Memory B cell (primary cell): Measurements from ENCODE around the gene ADAMTSL4.

Experiments used
- ATAC-seq: fragments of 150-1000 bp; cut with Tn5 transposase; 2 replicates; pipeline ENCODE4 v1.10.0; 2021; ENCODE audit warnings: low read depth, mild to moderate bottlenecking, moderate library complexity
- DNase-seq, 2 donors: peaks; one replicate each; pipeline ENCODE4 v3.0.0; 2022; ENCODE audit warnings: low spot score in 2 of 2
- H3K27ac Mint-ChIP-seq: one replicate; pipeline ENCODE4 v1.8.0; 2022; ENCODE audit warnings: mild to moderate bottlenecking, moderate library complexity, mixed read lengths
- H3K27me3 Mint-ChIP-seq: one replicate; pipeline ENCODE4 v1.8.0; 2022; ENCODE audit warnings: mixed read lengths
- H3K36me3 Mint-ChIP-seq: one replicate; pipeline ENCODE4 v1.8.0; 2022; ENCODE audit warnings: mild to moderate bottlenecking, mixed read lengths
- H3K4me1 Mint-ChIP-seq: one replicate; pipeline ENCODE4 v1.8.0; 2022; ENCODE audit warnings: mixed read lengths
- H3K4me3 Mint-ChIP-seq: one replicate; pipeline ENCODE4 v1.8.0; 2022; ENCODE audit warnings: mild to moderate bottlenecking, moderate library complexity, mixed read lengths
- H3K9me3 Mint-ChIP-seq: one replicate; pipeline ENCODE4 v1.8.0; 2022; ENCODE audit warnings: mixed read lengths

Gene ADAMTSL4

GRCh38 chr1:150548632-150549495 lies at the start of gene ADAMTSL4:
ADAMTSL4 (plus strand) TSS chr1:150549408; CDS start chr1:150552289, 2,881 bp downstream.
- H3K9me3 Mint-ChIP-seq: no peaks in the 10 kb centered on the region
- H3K36me3 Mint-ChIP-seq: no peaks in the 10 kb centered on the region
- peaks cover 9% of the 10 kb centered on the region for H3K27me3 Mint-ChIP-seq
- DNase-seq: peak in 1 of 2 donors; percentile 53
- no peak within 1 kb of the TSS for H3K27ac Mint-ChIP-seq
- H3K4me3 Mint-ChIP-seq: peak within 1 kb of the TSS; percentile 84
- H3K4me1 Mint-ChIP-seq: peaks cover 20% of the 10 kb centered on the region
- ATAC-seq: peak; percentile 80

- Mint-ChIP-seq H3K4me1 (no peaks in the 10 kb centered on the region), H3K27ac (no peak overlapping the region)
Measured at GRCh38 chr1:150505431-150505830, 43.8 kb upstream of the ADAMTSL4 start.

GRCh38 chr1:150507912-150508864 lies 41.0 kb upstream of the ADAMTSL4 start, which contains the start of gene ECM1:
ECM1 (plus strand) TSS chr1:150508109; CDS start chr1:150508210, 101 bp downstream.
- no peak within 1 kb of the TSS for H3K4me3 Mint-ChIP-seq
- H3K4me1 Mint-ChIP-seq: no peaks in the 10 kb centered on the region
- ATAC-seq (no peak), DNase-seq (no peak)
- no peak within 1 kb of the TSS for H3K27ac Mint-ChIP-seq
- H3K9me3 Mint-ChIP-seq: no peaks in the 10 kb centered on the region
- H3K27me3 Mint-ChIP-seq: no peaks in the 10 kb centered on the region
- peaks cover 25% of the 10 kb centered on the region for H3K36me3 Mint-ChIP-seq

More at GRCh38 chr1:150505431-150505830, 43.8 kb upstream of the ADAMTSL4 start:
- H3K4me3 Mint-ChIP-seq: no peak overlapping the region
- peaks cover 29% of the 10 kb centered on the region for H3K36me3 Mint-ChIP-seq
- ATAC-seq (no peak), DNase-seq (no peak)
- no peaks in the 10 kb centered on the region for H3K27me3 Mint-ChIP-seq
- no peaks in the 10 kb centered on the region for H3K9me3 Mint-ChIP-seq

GRCh38 chr1:150508982-150509381 lies 40.2 kb upstream of the ADAMTSL4 start:
- no peak overlapping the region for H3K27ac Mint-ChIP-seq
- H3K36me3 Mint-ChIP-seq: peaks cover 22% of the 10 kb centered on the region
- no peaks in the 10 kb centered on the region for H3K27me3 Mint-ChIP-seq
- H3K4me1 Mint-ChIP-seq: no peaks in the 10 kb centered on the region
- no peaks in the 10 kb centered on the region for H3K9me3 Mint-ChIP-seq
- DNase-seq: no peak
- ATAC-seq: no peak
- H3K4me3 Mint-ChIP-seq: no peak overlapping the region

GRCh38 chr1:150511551-150511950 lies 37.7 kb upstream of the ADAMTSL4 start:
- DNase-seq (no peak), ATAC-seq (no peak)
- peaks cover 6% of the 10 kb centered on the region for H3K4me1 Mint-ChIP-seq
- peaks cover 12% of the 10 kb centered on the region for H3K36me3 Mint-ChIP-seq
- H3K9me3 Mint-ChIP-seq: no peaks in the 10 kb centered on the region
- no peak overlapping the region for H3K27ac Mint-ChIP-seq
- no peaks in the 10 kb centered on the region for H3K27me3 Mint-ChIP-seq
- H3K4me3 Mint-ChIP-seq: no peak overlapping the region

GRCh38 chr1:150511985-150512660 lies 37.1 kb upstream of the ADAMTSL4 start:
- peaks cover 8% of the 10 kb centered on the region for H3K36me3 Mint-ChIP-seq
- DNase-seq (no peak), ATAC-seq (no peak)
- H3K4me3 Mint-ChIP-seq: no peak overlapping the region
- no peaks in the 10 kb centered on the region for H3K27me3 Mint-ChIP-seq
- H3K27ac Mint-ChIP-seq: no peak overlapping the region
- H3K4me1 Mint-ChIP-seq: peaks cover 9% of the 10 kb centered on the region
- H3K9me3 Mint-ChIP-seq: no peaks in the 10 kb centered on the region

GRCh38 chr1:150512846-150513245 lies 36.4 kb upstream of the ADAMTSL4 start:
- H3K4me3 Mint-ChIP-seq: no peak overlapping the region
- no peak overlapping the region for H3K27ac Mint-ChIP-seq
- H3K4me1 Mint-ChIP-seq: peaks cover 15% of the 10 kb centered on the region
- H3K36me3 Mint-ChIP-seq: peaks cover 5% of the 10 kb centered on the region
- DNase-seq (no peak), ATAC-seq (no peak)
- no peaks in the 10 kb centered on the region for H3K9me3 Mint-ChIP-seq
- no peaks in the 10 kb centered on the region for H3K27me3 Mint-ChIP-seq

- peaks cover 15% of the 10 kb centered on the region for H3K4me1 Mint-ChIP-seq
Measured at GRCh38 chr1:150513351-150513791, 35.8 kb upstream of the ADAMTSL4 start.

GRCh38 chr1:150514260-150514659 lies 34.9 kb upstream of the ADAMTSL4 start:
- no peaks in the 10 kb centered on the region for H3K9me3 Mint-ChIP-seq
- H3K27me3 Mint-ChIP-seq: no peaks in the 10 kb centered on the region
- H3K36me3 Mint-ChIP-seq: peaks cover 5% of the 10 kb centered on the region
- H3K4me1 Mint-ChIP-seq: peaks cover 15% of the 10 kb centered on the region
- ATAC-seq (no peak), DNase-seq (no peak)
- no peak overlapping the region for H3K27ac Mint-ChIP-seq
- peak overlapping the region; percentile 88 for H3K4me3 Mint-ChIP-seq

More at GRCh38 chr1:150513351-150513791, 35.8 kb upstream of the ADAMTSL4 start:
- Mint-ChIP-seq H3K4me3 (no peak overlapping the region), H3K36me3 (peaks cover 5% of the 10 kb centered on the region), H3K27ac (no peak overlapping the region), H3K27me3 (no peaks in the 10 kb centered on the region), H3K9me3 (no peaks in the 10 kb centered on the region)
- DNase-seq (no peak), ATAC-seq (no peak)

- DNase-seq: peak in 1 of 2 donors; percentile 9
- Mint-ChIP-seq H3K27me3 (no peaks in the 10 kb centered on the region), H3K9me3 (no peaks in the 10 kb centered on the region), H3K36me3 (peaks cover 5% of the 10 kb centered on the region), H3K4me1 (peaks cover 15% of the 10 kb centered on the region), H3K27ac (peak overlapping the region; percentile 56), H3K4me3 (peak overlapping the region; percentile 88)
- no peak for ATAC-seq
Measured at GRCh38 chr1:150514913-150515327, 34.3 kb upstream of the ADAMTSL4 start.

GRCh38 chr1:150515328-150516049 lies 33.7 kb upstream of the ADAMTSL4 start, which contains the start of gene FALEC:
FALEC (plus strand) TSS chr1:150515752.
- peaks cover 5% of the 10 kb centered on the region for H3K36me3 Mint-ChIP-seq
- peak within 1 kb of the TSS; percentile 56 for H3K27ac Mint-ChIP-seq
- DNase-seq (peak; percentile 82 to 87), ATAC-seq (peak; percentile 90)
- H3K27me3 Mint-ChIP-seq: no peaks in the 10 kb centered on the region
- no peaks in the 10 kb centered on the region for H3K9me3 Mint-ChIP-seq
- H3K4me3 Mint-ChIP-seq: peak within 1 kb of the TSS; percentile 88
- peaks cover 15% of the 10 kb centered on the region for H3K4me1 Mint-ChIP-seq

- Mint-ChIP-seq H3K36me3 (peaks cover 5% of the 10 kb centered on the region), H3K27me3 (no peaks in the 10 kb centered on the region), H3K9me3 (no peaks in the 10 kb centered on the region), H3K27ac (peak overlapping the region; percentile 56), H3K4me1 (peaks cover 15% of the 10 kb centered on the region), H3K4me3 (peak overlapping the region; percentile 88)
- no peak for ATAC-seq
- peak in 1 of 2 donors; percentile 18 for DNase-seq
Measured at GRCh38 chr1:150516050-150516591, 33.1 kb upstream of the ADAMTSL4 start.
